PFSK-1 (cell line): ENCODE measurements around the gene OLFML2A.

Experiments
- FOXP2 ChIP-seq: optimal IDR thresholded peaks from 2 replicates; pipeline ENCODE3; 2011; ENCODE audit warnings: borderline replicate concordance, control low read depth, inconsistent platforms; ENCODE audit not compliant: insufficient read depth; ENCODE audit errors: extremely low read length, extremely low read depth
- POLR2AphosphoS5 ChIP-seq: IDR thresholded peaks from 2 replicates; pipeline ENCODE4 v1.6.1; 2012; ENCODE audit warnings: low read depth, mild to moderate bottlenecking, control low read depth, low read length, moderate library complexity
- REST ChIP-seq, 2 experiments: IDR thresholded peaks; 2 replicates each; pipeline versions ENCODE4 v1.6.1 to v1.8.0; 2011 to 2012; ENCODE audit warnings: low read depth in 2 of 2, low read length in 2 of 2, control low read depth in 1 of 2, inconsistent platforms in 1 of 2, mild to moderate bottlenecking in 1 of 2, moderate library complexity in 1 of 2; ENCODE audit not compliant: insufficient read depth in 1 of 2
- SIN3A ChIP-seq: IDR thresholded peaks from 2 replicates; pipeline ENCODE4 v1.6.1; 2012; ENCODE audit warnings: mild to moderate bottlenecking, low read length, moderate library complexity, borderline replicate concordance; ENCODE audit not compliant: insufficient read depth
- TAF1 ChIP-seq: IDR thresholded peaks from 2 replicates; pipeline ENCODE4 v1.6.1; 2012; ENCODE audit warnings: low read length, control low read depth, borderline replicate concordance; ENCODE audit not compliant: insufficient read depth

OLFML2A gene

GRCh38 chr9:124780060-124780756, 3.3 kb downstream of the OLFML2A start:
- TF ChIP-seq POLR2AphosphoS5 (no peak), REST (IDR thresholded peaks at IDR 0.05; ENCODE audit: insufficient read depth in 1 of 2, low read depth in 2 of 2, low read length in 2 of 2) (no peak), FOXP2 (no peak), SIN3A (no peak), TAF1 (no peak)

GRCh38 chr9:124780757-124781151, 3.8 kb downstream of the OLFML2A start:
- TF ChIP-seq TAF1 (no peak), REST (IDR thresholded peaks at IDR 0.05; ENCODE audit: insufficient read depth in 1 of 2, low read depth in 2 of 2, low read length in 2 of 2) (no peak), FOXP2 (no peak), POLR2AphosphoS5 (no peak), SIN3A (no peak)

GRCh38 chr9:124781967-124782660, 5.2 kb downstream of the OLFML2A start:
- TF ChIP-seq REST (IDR thresholded peaks at IDR 0.05; ENCODE audit: insufficient read depth in 1 of 2, low read depth in 2 of 2, low read length in 2 of 2), result no peak
- TF ChIP-seq POLR2AphosphoS5, result no peak
- TF ChIP-seq FOXP2, result no peak
- TF ChIP-seq SIN3A, result no peak
- no peak for TF ChIP-seq TAF1

- TF ChIP-seq TAF1 (no peak), FOXP2 (no peak), SIN3A (no peak), POLR2AphosphoS5 (no peak), REST (IDR thresholded peaks at IDR 0.05; ENCODE audit: insufficient read depth in 1 of 2, low read depth in 2 of 2, low read length in 2 of 2) (no peak)
Measured at GRCh38 chr9:124782661-124783574, 6.0 kb downstream of the OLFML2A start.
